Urothelium cell line (cell line): ENCODE measurements around the gene ZNF701.
"Not testable (repeated sequence)": the region's sequence is repeated elsewhere in the genome, so short reads cannot be mapped to it uniquely, and the experiment has no call there.

Experiments used
- DNase-seq: peaks from one replicate; pipeline ENCODE4 v3.0.0; 2011; ENCODE audit warnings: low spot score, mixed read lengths
- FAIRE-seq: peaks from 2 replicates; lab custom pipeline; 2011; peaks lifted over from hg19 to GRCh38; lab: Jason Lieb, UNC

ZNF701 gene

GRCh38 chr19:52561611-52562010, 8.5 kb upstream of the ZNF701 start:
- DNase-seq, FAIRE-seq: not testable (repeated sequence)

DNA sequence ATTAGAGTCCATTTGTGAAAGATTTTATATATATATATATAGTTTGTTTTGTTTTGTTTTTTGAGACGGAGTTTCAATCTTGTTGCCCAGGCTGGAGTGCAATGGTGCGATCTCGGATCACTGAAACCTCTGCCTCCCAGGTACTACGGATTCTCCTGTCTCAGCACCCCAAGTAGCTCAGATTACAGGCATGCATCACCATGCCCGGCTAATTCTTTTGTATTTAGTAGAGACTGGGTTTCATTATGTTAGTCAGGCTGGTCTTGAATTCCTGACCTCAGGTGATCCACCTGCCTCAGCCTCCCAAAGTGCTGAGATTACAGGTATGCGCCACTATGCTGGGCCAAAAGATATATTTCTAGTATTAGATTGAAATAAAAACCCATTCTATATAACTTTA, 4.0 kb upstream of the ZNF701 start:
- FAIRE-seq = no peak
- no peak for DNase-seq

DNA sequence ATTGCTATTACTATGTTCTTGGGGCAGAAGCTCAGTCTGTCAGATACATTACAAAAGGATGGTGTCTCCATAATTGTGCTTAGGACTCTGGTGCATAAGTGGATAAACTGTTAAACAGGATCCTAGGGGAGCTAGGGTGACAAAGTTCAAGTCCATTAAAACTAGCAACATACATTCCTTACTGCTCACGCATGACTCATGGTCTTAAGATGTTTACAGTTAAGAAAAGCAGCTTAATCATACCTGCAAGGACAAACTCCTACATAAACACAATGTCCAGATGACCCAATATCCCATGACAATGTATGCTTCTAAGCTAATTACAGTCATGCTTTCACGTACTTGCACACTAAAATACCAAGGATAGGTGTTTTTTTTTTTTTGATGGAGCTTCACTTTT, 3.5 kb upstream of the ZNF701 start:
- FAIRE-seq (no peak), DNase-seq (no peak)

GRCh38 chr19:52567921-52568320, 2.2 kb upstream of the ZNF701 start:
- FAIRE-seq = no peak

GRCh38 chr19:52569638-52569999, 468 bp upstream of the ZNF701 start:
- FAIRE-seq, DNase-seq: not testable (repeated sequence)

More at GRCh38 chr19:52567921-52568320, 2.2 kb upstream of the ZNF701 start:
- no peak for DNase-seq

GRCh38 chr19:52584736-52585440, 14.8 kb downstream of the ZNF701 start:
- FAIRE-seq = no peak

DNA sequence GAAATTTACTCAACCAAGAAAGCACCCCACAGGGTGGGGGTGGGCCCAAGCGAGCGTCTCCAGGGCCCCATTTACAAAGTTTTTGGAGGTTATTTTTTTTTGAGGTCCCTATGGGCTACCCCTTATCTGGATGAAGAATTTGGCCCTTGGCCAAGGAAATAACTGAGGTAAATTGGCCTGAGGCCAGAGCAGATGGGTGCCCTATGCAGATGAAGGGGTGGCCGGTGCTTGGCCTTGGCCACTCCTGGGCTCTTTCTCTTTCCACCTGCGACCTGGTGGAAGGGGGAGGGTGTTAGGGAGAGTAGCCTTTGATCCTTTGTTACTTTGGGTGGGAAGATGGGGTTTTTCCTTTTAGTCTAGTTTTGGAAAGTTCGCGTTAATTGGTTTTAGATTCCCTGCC, 15.5 kb downstream of the ZNF701 start:
- DNase-seq (no peak), FAIRE-seq (no peak)

More at GRCh38 chr19:52584736-52585440, 14.8 kb downstream of the ZNF701 start:
- DNase-seq = no peak

DNA sequence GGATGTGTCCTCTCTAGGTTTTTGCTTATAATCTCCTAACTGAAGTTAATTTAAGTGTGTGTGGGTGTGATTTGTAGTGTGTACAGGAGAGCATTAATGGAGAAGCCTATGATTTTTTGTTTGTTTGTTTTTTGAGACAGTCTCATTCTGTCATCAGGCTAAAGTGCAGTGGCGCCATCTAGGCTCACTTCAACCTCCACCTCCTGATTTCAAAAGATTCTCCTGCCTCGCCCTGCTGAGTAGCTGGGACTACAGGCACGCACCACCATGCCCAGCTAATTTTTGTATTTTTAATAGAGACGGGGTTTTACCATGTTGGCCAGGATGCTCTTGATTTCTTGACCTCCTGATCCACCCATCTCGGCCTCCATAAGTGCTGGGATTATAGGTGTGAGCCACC, 20.6 kb downstream of the ZNF701 start:
- DNase-seq (no peak), FAIRE-seq (no peak)

DNA sequence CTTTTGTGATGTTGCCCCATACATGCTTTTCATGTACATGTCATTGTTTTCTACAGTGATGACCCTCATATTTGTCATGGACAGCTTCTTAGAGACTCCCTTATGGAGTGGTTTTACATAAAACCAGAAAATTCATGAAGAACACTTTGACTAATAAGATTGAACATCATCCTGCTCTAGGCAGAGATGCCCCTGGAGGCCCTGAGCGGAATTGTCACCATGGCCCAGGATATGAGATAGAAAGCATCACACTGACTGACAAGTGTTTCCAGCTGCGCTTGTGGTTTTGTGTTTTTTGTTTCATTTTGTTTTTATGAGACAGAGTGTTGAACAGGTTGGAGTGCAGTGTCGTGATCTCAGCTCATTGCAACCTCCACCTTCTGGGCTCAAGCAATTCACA, 22.2 kb downstream of the ZNF701 start:
- DNase-seq = no peak
- FAIRE-seq = no peak

- DNase-seq, FAIRE-seq: not testable (repeated sequence)
Measured at GRCh38 chr19:52593441-52593840, 23.4 kb downstream of the ZNF701 start.

- no peak for FAIRE-seq
Measured at GRCh38 chr19:52599241-52599640, 29.2 kb downstream of the ZNF701 start.

DNA sequence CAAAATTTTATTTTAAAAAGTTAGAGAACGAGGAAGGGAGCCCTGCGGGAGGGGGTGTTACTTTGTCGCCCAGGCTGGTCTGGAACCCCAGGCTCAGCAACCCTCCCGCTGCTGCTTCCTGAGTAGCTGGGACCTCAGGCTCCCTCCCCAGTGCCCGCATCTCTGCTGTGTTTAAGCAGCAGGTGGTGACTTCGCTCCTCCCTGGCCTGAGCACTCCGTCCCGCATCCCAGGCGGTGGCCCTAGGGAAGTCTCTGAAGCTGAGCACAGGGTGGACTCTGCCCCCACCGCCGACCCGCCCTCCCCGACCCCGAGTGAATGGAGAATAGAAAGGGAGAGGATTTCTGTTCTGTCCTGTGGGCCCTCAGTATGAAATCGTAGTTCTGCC, 30.5 kb downstream of the ZNF701 start:
- no peak for FAIRE-seq
- DNase-seq = peak; percentile 9

More at GRCh38 chr19:52599241-52599640, 29.2 kb downstream of the ZNF701 start:
- DNase-seq = no peak

DNA sequence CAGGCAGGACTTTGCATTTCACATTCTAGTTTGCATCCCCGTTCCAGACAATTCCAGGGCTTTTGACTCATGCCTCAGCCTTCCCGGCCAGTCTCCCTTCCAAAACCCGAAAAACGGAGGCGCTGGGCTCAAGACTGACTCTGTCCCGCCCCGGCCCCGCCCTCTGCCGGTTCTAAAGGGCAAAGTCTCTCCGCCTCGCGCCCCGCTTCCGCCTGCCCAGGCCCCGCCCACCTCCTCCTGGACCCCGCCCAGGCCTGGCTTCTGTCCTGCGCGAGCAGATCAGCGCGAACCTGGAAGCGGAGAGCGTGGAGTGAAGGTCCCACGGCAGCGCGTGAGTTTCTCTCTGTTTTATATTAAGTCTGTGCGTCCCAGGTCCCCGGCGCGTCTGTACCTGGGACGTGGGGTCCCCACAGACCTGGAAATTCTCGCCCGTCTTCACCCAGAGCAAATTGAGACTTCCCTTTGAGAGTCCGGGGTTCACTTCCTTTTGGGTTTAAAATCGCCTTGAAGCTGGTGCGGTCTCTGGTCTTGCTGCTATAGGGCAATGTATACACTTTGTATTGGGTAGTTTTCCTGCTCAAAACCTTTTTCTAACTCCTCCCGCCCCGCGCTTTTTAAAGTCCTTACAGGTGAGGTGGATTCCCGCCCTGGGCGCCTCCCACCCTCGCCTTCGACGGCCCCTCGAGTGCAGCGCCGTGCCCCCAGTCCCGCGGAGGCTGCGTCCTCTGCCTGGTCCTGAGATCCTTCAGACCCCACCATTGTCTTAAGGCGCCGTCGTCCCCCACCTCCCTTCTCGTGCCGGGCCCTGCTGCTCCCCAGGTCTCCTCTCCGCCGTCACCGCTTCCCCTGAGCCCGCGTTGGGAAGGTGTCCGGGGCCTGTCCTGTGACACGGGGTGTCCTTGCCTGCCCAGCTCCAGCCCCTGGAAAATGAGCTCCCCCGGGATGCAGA, 31.2 kb downstream of the ZNF701 start:
- DNase-seq (peak; percentile 91), FAIRE-seq (no peak)

GRCh38 chr19:52601974-52602366, 31.9 kb downstream of the ZNF701 start:
- FAIRE-seq = not testable (repeated sequence)
- peak; percentile 14 for DNase-seq

DNA sequence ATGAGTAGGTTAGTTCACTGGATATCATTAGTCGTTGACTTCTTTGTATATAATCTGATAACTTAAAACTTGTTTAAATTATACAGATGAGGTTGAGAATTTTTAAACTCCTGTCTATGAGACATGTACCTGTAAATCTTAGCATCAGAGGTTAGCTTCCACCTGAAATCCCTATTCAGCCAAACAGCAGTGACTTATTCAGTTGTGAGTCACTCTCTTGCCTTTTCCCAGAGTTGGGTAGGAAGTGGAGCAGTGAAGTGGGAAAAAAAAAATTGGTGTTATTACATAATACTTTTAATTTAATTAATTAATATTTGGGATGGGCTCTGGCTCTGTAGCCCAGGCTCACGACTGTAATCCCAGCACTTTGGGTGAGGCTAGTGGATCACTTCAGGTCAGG, 32.9 kb downstream of the ZNF701 start:
- DNase-seq (no peak), FAIRE-seq (no peak)

DNA sequence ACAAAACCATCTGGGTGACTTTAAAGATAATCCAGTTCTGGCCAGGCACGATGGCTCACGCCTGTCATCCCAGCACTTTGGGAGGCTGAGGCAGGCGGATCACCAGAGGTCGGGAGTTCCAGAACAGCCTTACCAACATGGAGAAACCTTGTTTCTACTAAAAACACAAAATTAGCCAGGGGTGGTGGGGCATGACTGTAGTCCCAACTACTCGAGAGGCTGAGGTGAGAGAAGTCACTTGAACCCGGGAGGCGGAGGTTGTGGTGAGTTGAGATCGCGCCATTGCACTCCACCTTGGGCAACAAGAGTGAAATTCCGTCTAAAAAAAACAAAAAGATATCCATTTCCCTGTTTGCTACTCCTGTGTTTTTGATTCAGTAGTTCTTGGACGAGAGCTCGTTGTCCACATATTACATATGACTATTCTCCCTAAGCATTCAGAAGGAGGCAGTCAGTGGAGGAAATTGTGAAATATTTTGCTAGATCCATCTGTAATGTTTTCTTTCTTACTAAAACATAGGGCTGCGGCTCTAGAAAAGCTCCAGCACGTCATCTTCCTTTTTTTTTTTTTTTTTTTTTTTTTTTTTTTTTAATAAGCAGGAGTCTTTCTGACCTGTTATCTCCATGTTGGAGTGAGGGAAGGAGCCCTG, 33.6 kb downstream of the ZNF701 start:
- no peak for DNase-seq
- FAIRE-seq = no peak

DNA sequence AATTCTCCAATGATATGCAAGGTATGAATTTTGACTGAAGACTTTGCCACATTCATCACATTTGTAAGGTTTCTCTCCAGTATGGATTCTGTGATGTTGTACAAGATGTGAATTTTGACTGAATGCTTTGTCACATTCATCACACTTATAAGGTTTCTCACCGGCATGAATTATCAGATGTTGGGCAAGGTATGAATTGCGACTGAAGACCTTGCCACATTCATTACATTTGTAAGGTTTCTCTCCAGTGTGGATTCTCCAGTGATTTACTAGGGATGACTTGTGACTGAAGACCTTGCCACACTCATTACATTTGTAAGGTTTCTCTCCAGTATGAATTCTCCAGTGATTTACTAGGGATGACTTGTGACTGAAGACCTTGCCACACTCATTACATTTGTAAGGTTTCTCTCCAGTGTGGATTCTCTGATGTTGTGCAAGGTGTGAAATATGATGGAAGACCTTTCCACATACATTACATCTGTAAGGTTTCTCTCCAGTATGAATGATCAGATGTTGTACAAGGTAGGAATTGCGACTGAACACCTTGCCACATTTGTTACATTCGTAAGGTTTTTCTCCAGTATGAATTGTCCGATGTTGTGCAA, 43.3 kb downstream of the ZNF701 start:
- no peak for FAIRE-seq

GRCh38 chr19:52621376-52621775, 51.3 kb downstream of the ZNF701 start:
- FAIRE-seq = no peak

More for the DNA sequence above, 43.3 kb downstream of the ZNF701 start:
- DNase-seq = no peak

GRCh38 chr19:52622261-52622660, 52.2 kb downstream of the ZNF701 start:
- DNase-seq = no peak
- FAIRE-seq = no peak

More at GRCh38 chr19:52621376-52621775, 51.3 kb downstream of the ZNF701 start:
- no peak for DNase-seq

DNA sequence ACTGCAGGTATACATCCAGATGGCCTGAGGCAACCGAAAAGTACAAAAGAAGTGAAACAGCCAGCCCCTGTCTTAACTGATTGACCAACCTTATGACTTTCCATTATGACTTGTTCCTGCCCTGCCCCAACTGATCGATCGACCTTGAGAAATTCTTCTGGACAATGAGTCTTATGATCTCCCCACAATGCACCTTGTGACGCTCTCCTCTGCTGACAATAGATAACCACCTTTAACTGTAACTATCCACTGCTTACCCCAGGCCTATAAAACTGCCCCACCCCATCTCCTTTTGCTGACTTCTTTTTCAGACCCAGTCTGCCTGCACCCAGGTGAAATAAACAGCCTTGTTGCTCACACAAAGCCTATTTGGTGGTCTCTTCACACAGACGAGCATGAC, 56.8 kb downstream of the ZNF701 start:
- FAIRE-seq (no peak), DNase-seq (no peak)

GRCh38 chr19:52627441-52627840, 57.4 kb downstream of the ZNF701 start:
- not testable (repeated sequence) for FAIRE-seq, DNase-seq
